ENCODE measurements around the gene NOL4L.

- TF ChIP-seq CTCF (conservative IDR thresholded peaks at IDR 0.05; ENCODE audit: low read depth in 2 of 2) (no peak), POLR2AphosphoS5 (IDR thresholded peaks at IDR 0.05; ENCODE audit: low read depth) (no peak), JUNB (IDR thresholded peaks at IDR 0.05; ENCODE audit: unreplicated experiment) (no peak), EZH2 (IDR thresholded peaks at IDR 0.05; ENCODE audit: low read depth, unreplicated experiment) (no peak), EZH2phosphoT487 (IDR thresholded peaks at IDR 0.05; ENCODE audit: unreplicated experiment) (no peak), ETS1 (IDR thresholded peaks at IDR 0.05) (no peak)
Observed at GRCh38 chr20:32602273-32602672, 17.1 kb upstream of the NOL4L start.

Data from GM23338 (cell line).